GM18507 (cell line): ENCODE data around the gene FGF3.

Source experiments
- DNase-seq: peaks from one replicate; pipeline ENCODE4 v3.0.0; 2011; ENCODE audit warnings: low read depth; ENCODE audit not compliant: insufficient read length; ENCODE audit errors: extremely low spot score
- FAIRE-seq: peaks from 2 replicates; lab custom pipeline; 2011; peaks lifted over from hg19 to GRCh38; lab: Jason Lieb, UNC

FGF3 gene

GRCh38 chr11:69811431-69811830 lies 7.8 kb downstream of the FGF3 start:
- FAIRE-seq (no peak), DNase-seq (no peak)

- no peak for FAIRE-seq
- DNase-seq: no peak
Observed at GRCh38 chr11:69810289-69811118, 8.7 kb downstream of the FGF3 start.

- FAIRE-seq (no peak), DNase-seq (no peak)
Observed at GRCh38 chr11:69808667-69809086, 10.5 kb downstream of the FGF3 start.

- FAIRE-seq (no peak), DNase-seq (no peak)
Observed at GRCh38 chr11:69807106-69807815, 12.0 kb downstream of the FGF3 start.

- DNase-seq (no peak), FAIRE-seq (no peak)
Observed at GRCh38 chr11:69804769-69805508, 14.3 kb downstream of the FGF3 start.

- DNase-seq (no peak), FAIRE-seq (no peak)
Observed at GRCh38 chr11:69803604-69804218, 15.5 kb downstream of the FGF3 start.

GRCh38 chr11:69803022-69803421 lies 16.2 kb downstream of the FGF3 start:
- DNase-seq (no peak), FAIRE-seq (no peak)

- FAIRE-seq: no peak
Observed at GRCh38 chr11:69802590-69802989, 16.6 kb downstream of the FGF3 start.

GRCh38 chr11:69801513-69802335 lies 17.5 kb downstream of the FGF3 start:
- no peak for FAIRE-seq
- DNase-seq: no peak

More at GRCh38 chr11:69802590-69802989, 16.6 kb downstream of the FGF3 start:
- no peak for DNase-seq

- no peak for FAIRE-seq
- DNase-seq: no peak
Observed at GRCh38 chr11:69800278-69800677, 18.9 kb downstream of the FGF3 start.

GRCh38 chr11:69799582-69799981 lies 19.6 kb downstream of the FGF3 start:
- DNase-seq (no peak), FAIRE-seq (no peak)

- DNase-seq (no peak), FAIRE-seq (no peak)
Observed at GRCh38 chr11:69799097-69799496, 20.1 kb downstream of the FGF3 start.

- FAIRE-seq (no peak), DNase-seq (no peak)
Observed at GRCh38 chr11:69797737-69798528, 21.3 kb downstream of the FGF3 start.

- DNase-seq (no peak), FAIRE-seq (no peak)
Observed at GRCh38 chr11:69797156-69797555, 22.1 kb downstream of the FGF3 start.

- no peak for FAIRE-seq
- no peak for DNase-seq
Observed at GRCh38 chr11:69796063-69796462, 23.2 kb downstream of the FGF3 start.

GRCh38 chr11:69791276-69792180 lies 27.7 kb downstream of the FGF3 start:
- DNase-seq (no peak), FAIRE-seq (no peak)

GRCh38 chr11:69788956-69789355 lies 30.3 kb downstream of the FGF3 start:
- FAIRE-seq (no peak), DNase-seq (no peak)
